Measurements from ENCODE around the gene ALG9. TPM values are rescaled to one million over a fixed set of nuclear protein-coding genes. Genes with fewer than 3 reads are reported as not detected.
A peak's percentile ranks its signal among the peaks of the same experiment; 100 is the strongest.

ALG9 gene
- total and polyA plus RNA-seq, 2 donors (not counting 3 experiments of a cell fraction or from before 2014, with no cell fraction given): 29.1 to 29.4 TPM

GRCh38 chr11:111797145-111797581, 74.2 kb downstream of the ALG9 start:
- Histone ChIP-seq H4K20me1 (replicated peaks; ENCODE audit: control insufficient read depth, extremely low read depth, insufficient read depth, low read length) (no peaks in the 10 kb centered on the region), H3K4me3 (replicated peaks in 1 of 3; ENCODE audit: insufficient read depth in 1 of 3, low read depth in 1 of 3, low read length in 3 of 3) (no peak overlapping the region), H3K9me3 (replicated peaks; ENCODE audit: control insufficient read depth, insufficient read depth, low read length) (no peaks in the 10 kb centered on the region), H3K27me3 (ENCODE audit: control insufficient read depth in 2 of 2, insufficient read depth in 2 of 2, low read length in 2 of 2) (no peaks in the 10 kb centered on the region), H3K4me1 (ENCODE audit: control insufficient read depth, extremely low read depth, insufficient read depth, low read length) (no peaks in the 10 kb centered on the region), H3K9ac (replicated peaks; ENCODE audit: extremely low read depth, insufficient read depth, low read length) (no peak overlapping the region), H3K27ac (ENCODE audit: insufficient read depth, low read depth, low read length) (no peak overlapping the region), H3K79me2 (ENCODE audit: control insufficient read depth, insufficient read depth, low read length) (no peaks in the 10 kb centered on the region), H3K4me2 (ENCODE audit: insufficient read depth, low read length) (no peak overlapping the region), H3K9me1 (replicated peaks; ENCODE audit: control insufficient read depth, extremely low read depth, insufficient read depth, low read length) (no peaks in the 10 kb centered on the region), H2AFZ (ENCODE audit: low read depth, low read length) (no peak overlapping the region), H3K36me3 (ENCODE audit: control insufficient read depth in 2 of 2, extremely low read depth in 1 of 2, insufficient read depth in 2 of 2, low read length in 2 of 2) (no peaks in the 10 kb centered on the region)
- peak; percentile 53 for DNase-seq (ENCODE audit: low read depth, low spot score)
- POLR2A ChIA-PET: no interaction called here
- CTCF ChIA-PET: interaction anchor here (1.1 to 2.7 kb wide), 5 partner anchors 10 to 193 kb away, joined by 3 to 15 read pairs (median 4); no protein-coding TSS in a partner anchor
- dilution Hi-C loops (cut with MboI; ENCODE audit: extremely low pct_ligation_motif_present, low sequenced_read_pairs) (no loop called here), intact Hi-C loops (cut with micrococcal nuclease) (no loop called here)
- peak; percentile 81 for FAIRE-seq
- BruUV-seq (replicated peaks): no TSS peak
- no peak for TF ChIP-seq JUN (IDR thresholded peaks at IDR 0.05; ENCODE audit: borderline replicate concordance, insufficient read depth, insufficient read length, low read depth)
- TF ChIP-seq GATA2 (IDR thresholded peaks at IDR 0.05; ENCODE audit: insufficient read depth, insufficient read length, low read depth, low read length): no peak

- FAIRE-seq (no peak), DNase-seq (ENCODE audit: low read depth, low spot score) (no peak)
- H3K27me3 ChIP-seq (ENCODE audit: control insufficient read depth in 2 of 2, insufficient read depth in 2 of 2, low read length in 2 of 2): no peaks in the 10 kb centered on the region
- no peak overlapping the region for H3K9ac ChIP-seq (replicated peaks; ENCODE audit: extremely low read depth, insufficient read depth, low read length)
- no peaks in the 10 kb centered on the region for H3K9me3 ChIP-seq (replicated peaks; ENCODE audit: control insufficient read depth, insufficient read depth, low read length)
- H3K79me2 ChIP-seq (ENCODE audit: control insufficient read depth, insufficient read depth, low read length): no peaks in the 10 kb centered on the region
- no peak for TF ChIP-seq POLR2AphosphoS5 (IDR thresholded peaks at IDR 0.05; ENCODE audit: insufficient read depth, low read depth, low read length)
- no peak for TF ChIP-seq JUN (IDR thresholded peaks at IDR 0.05; ENCODE audit: borderline replicate concordance, insufficient read depth, insufficient read length, low read depth)
- no peak for TF ChIP-seq MYC (IDR thresholded peaks at IDR 0.05; ENCODE audit: low read depth, low read length)
- TF ChIP-seq FOS (IDR thresholded peaks at IDR 0.05; ENCODE audit: borderline replicate concordance, insufficient read depth, low read length): no peak
- TF ChIP-seq CTCF (IDR thresholded peaks at IDR 0.05; ENCODE audit: extremely low read depth in 1 of 2, insufficient read depth in 1 of 2, low read depth in 1 of 2, low read length in 2 of 2): no peak
- no peak for TF ChIP-seq POLR2A (IDR thresholded peaks at IDR 0.05; ENCODE audit: low read depth, low read length)
- no peak for TF ChIP-seq EZH2 (IDR thresholded peaks at IDR 0.05; ENCODE audit: borderline replicate concordance, low read depth, low read length, severe bottlenecking)
- no peak for TF ChIP-seq GATA2 (IDR thresholded peaks at IDR 0.05; ENCODE audit: insufficient read depth, insufficient read length, low read depth, low read length)
- no peak for TF ChIP-seq MAX (IDR thresholded peaks at IDR 0.05; ENCODE audit: insufficient read depth, insufficient read length)
- dilution Hi-C loops (cut with MboI; ENCODE audit: extremely low pct_ligation_motif_present, low sequenced_read_pairs) (no loop called here), intact Hi-C loops (cut with micrococcal nuclease) (no loop called here)
- BruUV-seq (replicated peaks): no TSS peak
- H3K27ac ChIP-seq (ENCODE audit: insufficient read depth, low read depth, low read length): no peak overlapping the region
- H3K4me1 ChIP-seq (ENCODE audit: control insufficient read depth, extremely low read depth, insufficient read depth, low read length): no peaks in the 10 kb centered on the region
- no peaks in the 10 kb centered on the region for H3K36me3 ChIP-seq (ENCODE audit: control insufficient read depth in 2 of 2, extremely low read depth in 1 of 2, insufficient read depth in 2 of 2, low read length in 2 of 2)
- H3K9me1 ChIP-seq (replicated peaks; ENCODE audit: control insufficient read depth, extremely low read depth, insufficient read depth, low read length): no peaks in the 10 kb centered on the region
- H3K4me2 ChIP-seq (ENCODE audit: insufficient read depth, low read length): no peak overlapping the region
- ChIA-PET POLR2A (no interaction called here), CTCF (interaction anchor here (0.6 to 2.7 kb wide), 5 partner anchors 10 to 193 kb away, joined by 3 to 15 read pairs (median 3); no protein-coding TSS in a partner anchor)
- no peak overlapping the region for H2AFZ ChIP-seq (ENCODE audit: low read depth, low read length)
- no peaks in the 10 kb centered on the region for H4K20me1 ChIP-seq (replicated peaks; ENCODE audit: control insufficient read depth, extremely low read depth, insufficient read depth, low read length)
- H3K4me3 ChIP-seq (replicated peaks in 1 of 3; ENCODE audit: insufficient read depth in 1 of 3, low read depth in 1 of 3, low read length in 3 of 3): no peak overlapping the region
Measured at GRCh38 chr11:111796696-111797095, 74.7 kb downstream of the ALG9 start.

Data from endothelial cell of umbilical vein (primary cell).